ENCODE data around the gene NEK1. TPM values are rescaled to one million over a fixed set of nuclear protein-coding genes. Genes with fewer than 3 reads are reported as not detected.

The NEK1 gene
- total and polyA plus RNA-seq, 2 donors (not counting 1 experiment from before 2014, with no cell fraction given): 3.3 to 21.4 TPM

DNA sequence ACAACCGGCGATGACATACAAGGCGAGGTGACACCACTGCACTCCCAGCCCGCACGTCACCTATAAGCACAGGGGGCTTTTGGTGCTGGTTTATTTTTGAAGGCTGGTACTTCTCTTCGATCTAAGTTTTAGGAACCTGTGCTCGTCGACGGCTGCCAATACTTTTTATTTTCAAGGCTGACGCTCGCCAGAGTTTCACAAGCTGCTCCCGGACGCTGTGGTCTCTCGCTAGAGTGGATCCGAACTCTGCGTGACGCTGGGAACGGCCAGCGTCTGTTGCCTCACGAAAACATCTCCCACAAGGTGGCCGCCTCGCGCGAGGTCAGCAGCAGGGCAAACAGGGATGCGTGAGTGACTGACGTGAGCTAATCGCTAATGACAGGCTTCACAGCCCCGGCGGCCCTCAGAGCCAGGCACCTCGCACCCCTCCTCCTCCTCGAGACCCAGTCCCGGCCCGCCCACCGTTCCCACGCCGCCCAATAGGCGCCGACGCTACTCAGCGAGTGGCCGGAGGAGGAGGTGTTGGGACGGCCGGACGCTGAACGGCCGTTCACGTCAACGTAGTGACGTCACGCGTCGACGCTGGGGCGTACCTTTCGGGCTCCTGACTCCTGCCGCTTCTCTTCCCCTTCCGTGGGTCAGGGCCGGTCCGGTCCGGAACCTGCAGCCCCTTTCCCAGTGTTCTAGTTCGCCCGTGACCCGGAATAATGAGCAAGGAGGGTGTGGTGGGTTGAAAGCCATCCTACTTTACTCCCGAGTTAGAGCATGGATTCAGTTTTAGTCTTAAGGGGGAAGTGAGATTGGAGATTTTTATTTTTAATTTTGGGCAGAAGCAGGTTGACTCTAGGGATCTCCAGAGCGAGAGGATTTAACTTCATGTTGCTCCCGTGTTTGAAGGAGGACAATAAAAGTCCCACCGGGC is 7.8 kb upstream of the NEK1 start, which contains the start of gene CLCN3:
CLCN3 (plus strand) TSS at position 621 of the 922 bp plus-strand sequence. CDS start 15,351 bp downstream, outside the sequence.
- Histone ChIP-seq H3K4me1 (ENCODE audit: control insufficient read depth in 2 of 2, insufficient read depth in 2 of 2, low read length in 2 of 2) (peaks cover 18 to 23% of the 10 kb centered on the region in 2 donors), H4K20me1 (ENCODE audit: control insufficient read depth, insufficient read depth, low read length, poor library complexity, severe bottlenecking) (no peaks in the 10 kb centered on the region), H3K36me3 (replicated peaks in 1 of 2; ENCODE audit: control extremely low read depth in 1 of 2, control insufficient read depth in 1 of 2, extremely low read depth in 1 of 2, insufficient read depth in 2 of 2, low read length in 1 of 2) (no peaks in the 10 kb centered on the region), H3K4me2 (replicated peaks; ENCODE audit: low read depth, low read length, poor library complexity, severe bottlenecking) (peak within 1 kb of the TSS; percentile 79), H3K9ac (ENCODE audit: low read length) (peak within 1 kb of the TSS; percentile 95), H2AFZ (ENCODE audit: insufficient read depth, low read depth, low read length, poor library complexity, severe bottlenecking) (peak within 1 kb of the TSS; percentile 66), H3K27ac (ENCODE audit: low read length in 2 of 2) (peak within 1 kb of the TSS; percentile 98), H3K27me3 (replicated peaks in 1 of 4; ENCODE audit: control extremely low read depth in 1 of 4, control insufficient read depth in 3 of 4, insufficient read depth in 4 of 4, low read length in 3 of 4) (no peaks in the 10 kb centered on the region), H3K4me3 (ENCODE audit: control extremely low read depth in 1 of 5, extremely low read depth in 1 of 5, insufficient read depth in 1 of 5, low read depth in 2 of 5, low read length in 4 of 5) (peak within 1 kb of the TSS; percentile 61 to 100 (median 95)), H3K79me2 (ENCODE audit: control insufficient read depth, insufficient read depth, low read length) (peaks cover 44% of the 10 kb centered on the region), H3K9me3 (ENCODE audit: control extremely low read depth in 1 of 3, control insufficient read depth in 2 of 3, insufficient read depth in 1 of 3, low read length in 2 of 3) (no peaks in the 10 kb centered on the region)
- ATAC-seq (ENCODE audit: low read depth) (peak; percentile 93), DNase-seq (peak; percentile 99)
- H3K27ac Mint-ChIP-seq: peak within 1 kb of the TSS; percentile 100
- no peaks in the 10 kb centered on the region for H3K27me3 Mint-ChIP-seq
- peak within 1 kb of the TSS; percentile 96 for H3K4me3 Mint-ChIP-seq
- no peaks in the 10 kb centered on the region for H3K9me3 Mint-ChIP-seq (ENCODE audit: insufficient read depth)
- intact Hi-C loops (cut with micrococcal nuclease): loop anchor here (1.0 to 10.0 kb wide), 7 partner anchors 8 to 1305 kb away; partner anchors contain the start of genes CBR4, DDX60, MFAP3L and NEK1
- POLR2A ChIA-PET: interaction anchor here (0.6 to 1.5 kb wide), 2 partner anchors 40 to 147 kb away, joined by 5 to 7 read pairs; no protein-coding TSS in a partner anchor
- TF ChIP-seq CTCF (IDR thresholded peaks at IDR 0.05): no peak
- TF ChIP-seq EZH2 (IDR thresholded peaks at IDR 0.05; ENCODE audit: borderline replicate concordance, insufficient read depth, low read depth, low read length, poor library complexity, severe bottlenecking): no peak
- CTCF ChIA-PET: interaction anchor here (0.8 to 1.9 kb wide), 5 partner anchors 8 to 609 kb away, joined by 3 to 8 read pairs (median 4); partner anchors contain the start of genes CBR4 and NEK1
- peaks cover 39% of the 10 kb centered on the region for H3K4me1 Mint-ChIP-seq
- under 1% methylated on average over 61 of the region's 67 CpGs for WGBS (ENCODE audit: insufficient coverage)

All from B cell (primary cell).